Mononuclear cell (primary cell): ENCODE measurements around the gene PCDHA10. TPM values are rescaled to one million over a fixed set of nuclear protein-coding genes. Genes with fewer than 3 reads are reported as not detected.

Experiments
- total RNA-seq: library from RNA; depleted of rRNA; stranded (reverse); fragments of >200 nt; gene quantifications from one replicate; pipeline ENCODE4 v1.2.3, GENCODE V29; 2012

The PCDHA10 gene
- total RNA-seq, 1 donor, result not detected

Other genes with a start within 250 kb of the PCDHA10 start
- 138 TPM for gene CD14, start 222.7 kb upstream of the PCDHA10 start, total RNA-seq
- 13.7 TPM for gene TMCO6, start 216.4 kb upstream of the PCDHA10 start, total RNA-seq
- gene NDUFA2, start 208.3 kb upstream of the PCDHA10 start, total RNA-seq, result 43.2 TPM
- 180 TPM for gene IK, start 208.1 kb upstream of the PCDHA10 start, total RNA-seq
- gene WDR55, start 191.0 kb upstream of the PCDHA10 start, total RNA-seq, result 11.8 TPM
- 0.31 TPM for gene DND1, start 182.3 kb upstream of the PCDHA10 start, total RNA-seq
- 26.0 TPM for gene HARS1, start 164.5 kb upstream of the PCDHA10 start, total RNA-seq
- gene HARS2, start 164.4 kb upstream of the PCDHA10 start, total RNA-seq, result 31.8 TPM
- gene ZMAT2, start 155.4 kb upstream of the PCDHA10 start, total RNA-seq, result 34.2 TPM
- not detected for gene PCDHA1, start 69.8 kb upstream of the PCDHA10 start, total RNA-seq
- not detected for gene PCDHA2, start 61.0 kb upstream of the PCDHA10 start, total RNA-seq
- gene PCDHA3, start 54.8 kb upstream of the PCDHA10 start, total RNA-seq, result not detected
- gene PCDHA4, start 48.8 kb upstream of the PCDHA10 start, total RNA-seq, result not detected
- gene PCDHA5, start 34.3 kb upstream of the PCDHA10 start, total RNA-seq, result under 0.01 TPM
- gene PCDHA6, start 27.9 kb upstream of the PCDHA10 start, total RNA-seq, result not detected
- gene PCDHA7, start 21.6 kb upstream of the PCDHA10 start, total RNA-seq, result not detected
- gene PCDHA8, start 14.7 kb upstream of the PCDHA10 start, total RNA-seq, result not detected
- not detected for gene PCDHA9, start 7.5 kb upstream of the PCDHA10 start, total RNA-seq
- gene PCDHA11, start 13.1 kb downstream of the PCDHA10 start, total RNA-seq, result 0.10 TPM
- gene PCDHA12, start 19.4 kb downstream of the PCDHA10 start, total RNA-seq, result not detected
- gene PCDHA13, start 26.2 kb downstream of the PCDHA10 start, total RNA-seq, result not detected
- gene PCDHAC1, start 70.4 kb downstream of the PCDHA10 start, total RNA-seq, result not detected
- not detected for gene PCDHAC2, start 110.6 kb downstream of the PCDHA10 start, total RNA-seq
- gene PCDHB1, start 195.5 kb downstream of the PCDHA10 start, total RNA-seq, result under 0.01 TPM
- gene PCDHB2, start 238.7 kb downstream of the PCDHA10 start, total RNA-seq, result 0.10 TPM
- under 0.01 TPM for gene PCDHB3, start 244.6 kb downstream of the PCDHA10 start, total RNA-seq